ENCODE measurements around the gene XIRP1.

GRCh38 chr3:39154280-39155021 lies 37.9 kb downstream of the XIRP1 start:
- TF ChIP-seq CTCF (IDR thresholded peaks at IDR 0.05): no peak
- no peak for TF ChIP-seq POLR2A (IDR thresholded peaks at IDR 0.05)

Measured in esophagus squamous epithelium (tissue), 4 donors.